GM19351 (cell line): ENCODE data around the gene VOPP1.
"Not testable (repeated sequence)": the region's sequence is repeated elsewhere in the genome, so short reads cannot be mapped to it uniquely, and the experiment has no call there.

ENCODE experiments used
- ATAC-seq: cut with Tn5 transposase; IDR thresholded peaks from one replicate; pipeline ENCODE4 v1.9.1; 2021; ENCODE audit warnings: mild to moderate bottlenecking, moderate library complexity; ENCODE audit not compliant: unreplicated experiment

The VOPP1 gene

DNA sequence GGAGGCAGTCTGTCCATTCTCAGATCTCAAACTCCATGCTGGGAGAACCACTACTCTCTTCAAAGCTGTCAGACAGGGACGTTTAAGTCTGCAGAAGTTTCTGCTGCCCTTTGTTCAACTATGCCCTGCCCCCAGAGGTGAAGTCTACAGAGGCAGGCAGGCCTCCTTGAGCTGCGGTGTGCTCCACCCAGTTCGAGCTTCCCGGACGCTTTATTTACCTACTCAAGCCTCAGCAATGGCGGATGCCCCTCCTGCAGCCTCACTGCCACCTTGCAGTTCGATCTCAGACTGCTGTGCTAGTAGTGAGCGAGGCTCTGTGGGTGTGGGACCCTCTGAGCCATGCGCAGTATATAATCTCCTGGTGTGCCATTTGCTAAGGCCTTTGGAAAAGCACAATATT is 10.4 kb upstream of the VOPP1 start:
- not testable (repeated sequence) for ATAC-seq

- ATAC-seq: no peak
Measured at GRCh38 chr7:55576753-55577152, 4.5 kb upstream of the VOPP1 start.

DNA sequence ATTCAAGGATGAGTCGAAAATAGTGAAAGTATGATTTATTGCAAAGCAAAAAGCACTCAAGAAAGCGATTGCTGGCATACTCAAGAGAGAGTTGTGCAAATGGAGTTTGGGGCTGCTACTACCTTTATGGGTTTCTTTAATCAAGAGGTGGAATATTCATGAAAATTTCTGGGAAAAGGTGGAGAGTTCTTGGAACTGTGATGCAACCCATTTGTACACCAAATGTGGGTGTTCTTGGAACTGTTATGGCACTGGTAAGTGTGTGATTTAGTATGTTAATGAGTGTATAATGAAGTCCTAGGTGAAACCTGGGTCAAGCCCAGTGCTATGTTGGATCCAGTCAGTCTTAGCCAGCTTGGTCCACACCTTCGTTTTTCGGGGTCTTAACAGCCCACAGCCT is 3.4 kb upstream of the VOPP1 start:
- no peak for ATAC-seq

GRCh38 chr7:55575098-55575497 is 2.8 kb upstream of the VOPP1 start:
- no peak for ATAC-seq

GRCh38 chr7:55574051-55574717 is 1.9 kb upstream of the VOPP1 start:
- no peak for ATAC-seq

- no peak for ATAC-seq
Measured at GRCh38 chr7:55573234-55573900, 1.1 kb upstream of the VOPP1 start.

- ATAC-seq: peak; percentile 16
Measured at GRCh38 chr7:55571511-55572377, 558 bp downstream of the VOPP1 start.

DNA sequence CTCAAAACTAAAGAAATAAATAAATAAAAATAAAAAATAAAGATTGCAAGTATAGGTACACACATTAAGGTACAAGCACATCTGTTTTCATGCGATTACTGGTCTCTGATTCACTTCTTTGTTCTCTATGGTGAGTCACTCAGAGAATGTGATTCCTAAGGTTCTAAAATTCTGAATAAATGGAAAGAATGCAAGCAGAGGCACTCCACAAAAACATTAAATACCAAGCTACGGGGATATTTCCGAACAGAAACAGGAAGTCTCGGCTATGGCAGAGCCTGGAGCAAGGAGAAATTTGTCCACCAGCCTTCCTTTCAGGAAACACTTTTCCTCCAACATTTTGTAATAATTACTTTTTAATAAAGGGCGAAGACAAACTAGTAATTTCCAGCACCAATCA is 1.4 kb downstream of the VOPP1 start:
- ATAC-seq: no peak

DNA sequence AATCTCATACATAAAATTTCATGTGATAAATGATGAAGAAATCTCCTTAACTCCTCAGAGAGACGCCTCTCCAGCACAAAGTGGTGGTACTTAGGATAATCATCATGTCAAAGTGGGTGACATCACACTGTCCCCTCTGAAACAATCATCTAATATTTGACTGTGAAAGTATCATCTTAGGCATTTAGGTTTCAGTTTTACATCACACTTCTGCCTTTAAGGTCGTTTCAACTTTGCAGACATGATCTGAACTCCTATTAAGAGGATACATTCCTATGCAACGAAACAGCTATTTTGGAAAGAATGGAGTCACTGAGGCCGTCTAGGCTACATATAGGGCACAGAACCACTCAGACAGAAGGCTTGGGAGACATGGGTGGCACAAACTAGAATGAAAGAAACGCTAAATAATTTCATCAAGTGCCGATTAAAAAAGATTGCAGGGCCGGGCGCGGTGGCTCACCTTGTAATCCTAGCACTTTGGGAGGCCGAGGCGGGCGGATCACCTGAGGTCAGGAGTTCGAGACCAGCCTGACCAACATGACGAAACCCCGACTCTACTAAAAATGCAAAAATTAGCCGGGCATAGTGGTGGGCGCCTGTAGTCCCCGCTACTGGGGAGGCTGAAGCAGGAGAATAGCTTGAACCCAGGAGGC is 2.0 kb downstream of the VOPP1 start:
- peak; percentile 43 for ATAC-seq

DNA sequence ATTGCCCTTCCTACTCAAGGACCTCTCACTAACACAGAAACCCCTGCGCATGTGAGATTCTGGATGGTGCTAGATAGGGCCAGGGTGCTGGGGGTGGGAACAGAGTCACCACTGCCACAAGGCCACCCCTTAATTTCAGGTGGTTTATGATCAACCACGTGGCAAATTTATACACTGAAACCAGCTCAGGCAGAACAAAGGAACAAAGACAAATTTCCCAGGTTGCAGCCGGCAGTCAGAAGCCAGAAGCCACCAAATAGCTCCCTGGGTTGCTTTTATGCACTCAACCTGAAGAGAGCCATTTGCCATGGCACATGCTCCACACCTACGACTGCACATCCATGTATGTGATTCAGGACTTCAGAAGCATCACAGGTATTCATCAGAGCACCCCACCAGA is 2.5 kb downstream of the VOPP1 start:
- ATAC-seq: peak; percentile 22

DNA sequence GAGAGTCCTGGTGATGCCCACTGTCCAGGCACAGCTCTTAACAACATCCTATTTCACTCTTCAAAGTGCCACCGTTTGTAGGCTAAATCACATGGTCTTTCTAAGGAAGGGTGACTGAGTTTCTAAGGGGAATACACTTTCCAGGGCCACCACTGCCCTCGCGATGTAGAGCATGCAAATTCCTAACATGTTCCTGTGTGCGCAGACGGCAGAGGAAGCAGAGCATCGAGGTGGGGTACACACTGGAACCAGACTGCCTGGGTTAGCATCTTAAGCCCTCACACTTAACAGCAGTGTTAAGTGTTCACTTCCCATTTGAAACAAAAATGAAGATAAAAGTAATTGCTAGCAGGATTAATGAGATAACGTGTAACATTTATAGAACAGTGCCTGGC is 3.0 kb downstream of the VOPP1 start:
- ATAC-seq: no peak

DNA sequence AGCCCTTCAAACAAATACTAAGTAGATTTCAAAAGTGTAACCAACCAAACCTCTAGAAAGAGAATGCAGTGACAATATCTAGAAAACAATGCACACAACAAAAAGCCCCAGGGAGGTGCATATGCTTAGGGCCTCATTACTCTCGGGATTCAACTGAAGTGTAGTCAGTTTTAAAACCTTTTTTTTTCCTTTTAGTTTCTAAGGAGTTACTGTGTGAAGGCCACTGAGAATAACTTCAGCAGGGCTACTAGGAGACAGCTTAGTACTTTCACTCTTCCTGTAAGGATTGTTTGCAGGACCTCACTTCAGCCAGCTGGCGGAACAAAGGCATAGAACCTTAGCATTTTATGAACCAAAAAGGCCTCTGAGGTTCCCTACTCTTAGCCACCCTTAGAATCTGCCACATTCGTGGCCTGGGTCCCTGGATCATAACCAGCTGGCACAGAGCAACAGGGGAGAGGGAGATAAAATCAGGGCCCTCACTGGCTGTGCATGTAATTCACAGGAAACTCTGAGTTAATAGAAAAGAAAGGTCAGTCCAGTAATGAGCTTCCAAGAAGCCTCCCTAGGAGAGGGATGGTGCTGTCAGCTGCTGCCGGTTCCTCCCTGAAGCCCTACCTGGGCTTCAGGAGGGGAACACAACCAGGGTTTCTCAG is 3.6 kb downstream of the VOPP1 start:
- no peak for ATAC-seq

DNA sequence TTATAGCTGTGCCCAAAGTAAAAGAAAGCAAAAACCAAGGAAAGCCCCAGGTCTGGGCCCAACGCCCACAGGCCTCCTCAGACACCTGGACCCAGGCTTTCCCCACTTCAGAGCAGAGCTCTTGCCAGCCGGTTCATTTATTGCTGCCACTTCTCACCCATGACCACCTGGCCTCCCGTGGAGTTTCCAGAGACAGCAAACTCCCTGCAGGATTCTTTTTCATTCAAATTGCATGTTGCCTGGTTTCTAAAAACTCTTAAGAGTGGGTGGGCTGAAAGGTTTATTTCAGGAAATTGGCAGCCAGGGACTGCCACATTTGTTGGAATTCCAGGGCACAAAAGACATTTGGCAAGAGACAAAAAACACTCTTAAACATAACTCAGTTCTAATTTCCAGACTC is 4.7 kb downstream of the VOPP1 start:
- ATAC-seq: no peak

GRCh38 chr7:55565681-55566080 is 6.6 kb downstream of the VOPP1 start:
- ATAC-seq: no peak

GRCh38 chr7:55563596-55564325 is 8.5 kb downstream of the VOPP1 start:
- no peak for ATAC-seq

GRCh38 chr7:55561690-55562089 is 10.6 kb downstream of the VOPP1 start:
- no peak for ATAC-seq

- no peak for ATAC-seq
Measured at GRCh38 chr7:55558962-55559920, 13.1 kb downstream of the VOPP1 start.

- peak; percentile 84 for ATAC-seq
Measured at GRCh38 chr7:55557666-55558188, 14.6 kb downstream of the VOPP1 start.

DNA sequence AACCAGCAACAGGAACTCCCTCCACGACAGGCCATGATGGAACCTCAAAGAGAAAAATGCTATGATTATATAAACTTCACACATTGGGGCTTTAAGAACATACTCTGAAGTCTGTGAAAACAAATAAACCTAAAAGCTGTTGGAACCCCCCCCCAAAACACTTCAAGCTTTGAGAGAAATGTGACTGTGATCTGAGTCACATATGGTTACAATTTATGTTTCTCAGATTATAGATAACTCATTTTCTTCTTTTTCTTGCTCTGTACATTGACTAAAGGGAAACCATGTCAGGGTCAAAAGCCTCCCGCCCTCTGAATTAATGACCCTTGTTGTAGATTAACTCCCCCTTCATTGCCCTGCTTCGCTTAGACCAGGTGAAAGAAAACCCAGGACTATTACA is 15.8 kb downstream of the VOPP1 start:
- ATAC-seq: no peak
